Measurements from ENCODE around the gene SH3RF3. TPM values are rescaled to one million over a fixed set of nuclear protein-coding genes. Genes with fewer than 3 reads are reported as not detected.
A peak's percentile ranks its signal among the peaks of the same experiment; 100 is the strongest.

Gene SH3RF3
- polyA plus RNA-seq, 1 of the 3 experiments (the other 2 are of a cell fraction) = 1.9 TPM

GRCh38 chr2:109126501-109126860 is 2.5 kb upstream of the SH3RF3 start:
- no peak overlapping the region for H3K9ac ChIP-seq
- peak overlapping the region in 1 of 2 experiments; percentile 86; a peak in 3 of 4 replicates for H3K27ac ChIP-seq (ENCODE audit: low read depth in 2 of 2, low read length in 1 of 2)
- H3F3A ChIP-seq (replicated peaks; ENCODE audit: insufficient read depth) = peaks cover 27% of the 10 kb centered on the region
- ChIA-PET CTCF (interaction anchor here (0.7 to 14.0 kb wide), 6 partner anchors 99 to 420 kb away, joined by 3 to 160 read pairs (median 6); no protein-coding TSS in a partner anchor), POLR2A (no interaction called here)
- no peaks in the 10 kb centered on the region for H3K9me3 ChIP-seq
- DNase-seq = no peak
- 60% methylated on average over 5 of the region's 5 CpGs for WGBS (ENCODE audit: low lambda C conversion rate)
- peaks cover 38% of the 10 kb centered on the region for H3K79me2 ChIP-seq (ENCODE audit: insufficient read depth)
- peaks cover 8% of the 10 kb centered on the region; the same call in 1 of the 2 replicates for H3K27me3 ChIP-seq (ENCODE audit: insufficient read depth)
- H4K20me1 ChIP-seq (ENCODE audit: insufficient read depth) = peaks cover 15% of the 10 kb centered on the region
- no peak overlapping the region for H3K4me3 ChIP-seq (ENCODE audit: low read depth in 2 of 2, low read length in 1 of 2)
- no peaks in the 10 kb centered on the region for H3K36me3 ChIP-seq (replicated peaks in 1 of 2; ENCODE audit: control insufficient read depth in 1 of 2, insufficient read depth in 2 of 2, low read length in 1 of 2)
- H3K9me2 ChIP-seq = no peaks in the 10 kb centered on the region
- H3K4me2 ChIP-seq = peak overlapping the region; percentile 66; the same call in 1 of the 2 replicates
- peaks cover 19 to 27% of the 10 kb centered on the region in 2 experiments; a peak in 3 of 4 replicates for H3K4me1 ChIP-seq (ENCODE audit: control insufficient read depth in 1 of 2, insufficient read depth in 2 of 2, low read depth in 1 of 2, low read length in 1 of 2)
- H2AFZ ChIP-seq (ENCODE audit: low read depth) = no peak overlapping the region
- TF ChIP-seq FOXM1 (IDR thresholded peaks at IDR 0.05; ENCODE audit: low read depth) (no peak), JUND (IDR thresholded peaks at IDR 0.05) (peak; percentile 73; the same call in 1 of the 2 replicates), FOXJ3 (CRISPR knock-in tag; IDR thresholded peaks at IDR 0.05) (no peak), MAX (IDR thresholded peaks at IDR 0.05; ENCODE audit: low read depth) (0 out of 2 replicates have a peak, but pooled peaks have one; percentile 23), MEF2A (IDR thresholded peaks at IDR 0.05; ENCODE audit: borderline replicate concordance, low read depth) (no peak), REST (IDR thresholded peaks at IDR 0.05; ENCODE audit: low read depth, low read length) (peak; percentile 10; the same call in 1 of the 2 replicates), SIN3A (IDR thresholded peaks at IDR 0.05; ENCODE audit: borderline replicate concordance, low read depth, low read length) (no peak), RFX5 (IDR thresholded peaks at IDR 0.05; ENCODE audit: low read length) (no peak), RCOR1 (IDR thresholded peaks at IDR 0.05; ENCODE audit: low read length) (no peak), GATA2 (CRISPR knock-in tag; IDR thresholded peaks at IDR 0.05) (no peak), ZBTB33 (IDR thresholded peaks at IDR 0.05; ENCODE audit: borderline replicate concordance, low read depth) (no peak), POLR2AphosphoS5 (IDR thresholded peaks at IDR 0.05; ENCODE audit: low read depth, low read length) (no peak), RAD21 (IDR thresholded peaks at IDR 0.05; ENCODE audit: low read length) (no peak), CHD2 (IDR thresholded peaks at IDR 0.05; ENCODE audit: low read length, partially characterized antibody) (no peak), TCF12 (IDR thresholded peaks at IDR 0.05) (peak; percentile 75), CTCF (IDR thresholded peaks at IDR 0.05) (no peak), ELF1 (IDR thresholded peaks at IDR 0.05) (no peak), TEAD4 (IDR thresholded peaks at IDR 0.05; ENCODE audit: borderline replicate concordance, insufficient read depth) (no peak), USF1 (IDR thresholded peaks at IDR 0.05; ENCODE audit: borderline replicate concordance, low read depth) (peak; percentile 41; the same call in 1 of the 2 replicates), EZH2phosphoT487 (IDR thresholded peaks at IDR 0.05; ENCODE audit: borderline replicate concordance, low read depth) (no peak), FOSL2 (IDR thresholded peaks at IDR 0.05; ENCODE audit: borderline replicate concordance, low read depth) (peak; percentile 72; the same call in 1 of the 2 replicates), PBX3 (IDR thresholded peaks at IDR 0.05) (peak; percentile 52), USF2 (IDR thresholded peaks at IDR 0.05; ENCODE audit: borderline replicate concordance, low read depth, low read length) (no peak), SMC3 (IDR thresholded peaks at IDR 0.05; ENCODE audit: low read depth, low read length) (no peak)

All from SK-N-SH (cell line).